IPS DF 19.7 (cell line): ENCODE measurements around the gene RBMS1.

Experiments used
- DNase-seq: peaks from one replicate; pipeline ENCODE4 v3.0.0-alpha.2; 2013; ENCODE audit warnings: low read depth, low spot score

The RBMS1 gene

DNA sequence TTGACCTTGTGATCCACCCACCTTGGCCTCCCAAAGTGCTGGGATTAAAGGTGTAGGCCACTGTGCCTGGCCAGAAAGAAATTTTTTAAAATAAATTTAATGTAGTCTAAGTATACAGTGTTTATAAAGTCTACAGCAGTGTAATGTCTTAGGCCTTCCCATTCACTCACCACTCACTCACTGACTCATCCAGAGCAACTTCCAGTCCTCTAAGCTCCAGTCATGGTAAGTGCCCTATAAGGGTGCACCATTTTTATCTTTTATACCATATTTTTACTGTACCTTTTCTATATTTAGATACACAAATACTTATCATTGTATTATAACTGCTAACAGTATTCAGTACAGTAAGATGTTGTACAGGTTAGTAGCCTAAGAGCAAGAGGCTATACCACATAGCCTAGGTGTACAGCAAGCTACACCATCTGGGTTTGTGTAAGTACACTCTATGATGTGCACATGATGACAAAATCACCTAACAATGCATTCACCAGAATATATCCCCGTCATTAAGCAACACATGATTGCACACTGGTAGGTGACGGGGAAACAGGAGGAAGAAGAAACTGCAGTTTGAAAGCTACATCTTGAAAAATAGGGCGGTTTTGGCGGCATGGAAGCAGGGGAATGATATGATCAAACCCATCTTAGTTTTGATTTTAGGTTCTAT is 188.4 kb downstream of the RBMS1 start:
- DNase-seq, result no peak

DNA sequence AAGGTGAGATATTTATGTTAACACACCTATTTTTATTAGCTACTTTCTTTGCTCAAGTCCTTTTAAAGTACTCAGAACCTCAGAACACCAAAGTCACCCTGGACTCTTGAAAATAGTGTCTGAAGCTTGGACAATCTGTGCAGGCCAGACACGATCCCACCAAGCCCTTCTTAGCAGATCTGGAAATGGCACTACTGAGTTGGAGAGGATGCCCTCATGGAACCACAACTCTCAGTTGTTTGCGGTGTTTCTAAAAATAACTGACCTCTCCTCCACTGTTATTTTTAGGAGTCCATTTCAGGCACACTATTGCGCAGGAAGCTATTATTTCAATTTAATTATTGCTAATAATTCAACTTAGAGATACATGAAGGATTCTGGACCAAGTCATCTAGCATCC is 190.1 kb downstream of the RBMS1 start:
- no peak for DNase-seq

DNA sequence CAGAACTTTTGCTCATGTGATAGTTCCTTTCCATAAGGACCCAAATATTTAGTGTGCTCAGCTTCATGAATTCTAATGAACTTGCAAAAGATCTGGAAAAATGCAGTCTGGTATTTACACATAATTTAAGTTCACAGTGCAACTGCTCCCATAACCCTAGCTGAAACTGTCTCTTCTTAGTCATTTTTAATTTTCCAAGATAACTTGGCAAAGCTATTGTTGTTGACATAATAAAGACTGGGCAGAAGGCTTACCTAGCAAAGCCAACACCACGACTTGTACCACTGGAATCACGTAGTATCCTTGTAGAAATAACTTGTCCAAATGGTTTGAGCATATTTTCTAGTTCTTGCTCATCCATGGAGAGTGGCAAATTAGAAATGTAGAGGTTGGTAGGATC is 190.5 kb downstream of the RBMS1 start:
- DNase-seq, result no peak

DNA sequence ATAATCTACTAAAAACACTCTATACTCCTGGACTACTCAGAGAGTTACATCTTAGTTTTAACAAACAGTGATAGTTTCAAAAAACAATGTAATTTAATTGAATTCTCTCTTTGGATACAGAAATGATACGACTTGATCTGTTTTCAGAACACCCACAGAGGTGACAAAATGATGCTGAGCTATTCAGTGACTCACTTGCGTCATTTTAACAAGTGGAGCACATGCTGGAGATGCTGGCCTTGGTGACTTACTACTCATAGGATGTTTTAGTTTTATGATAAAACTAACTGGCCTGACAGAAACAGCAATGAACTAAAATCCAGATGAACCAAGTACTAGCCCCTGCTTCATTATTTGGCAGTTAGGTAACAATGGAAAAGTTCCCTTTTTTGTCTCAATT is 192.2 kb downstream of the RBMS1 start:
- DNase-seq, result no peak

DNA sequence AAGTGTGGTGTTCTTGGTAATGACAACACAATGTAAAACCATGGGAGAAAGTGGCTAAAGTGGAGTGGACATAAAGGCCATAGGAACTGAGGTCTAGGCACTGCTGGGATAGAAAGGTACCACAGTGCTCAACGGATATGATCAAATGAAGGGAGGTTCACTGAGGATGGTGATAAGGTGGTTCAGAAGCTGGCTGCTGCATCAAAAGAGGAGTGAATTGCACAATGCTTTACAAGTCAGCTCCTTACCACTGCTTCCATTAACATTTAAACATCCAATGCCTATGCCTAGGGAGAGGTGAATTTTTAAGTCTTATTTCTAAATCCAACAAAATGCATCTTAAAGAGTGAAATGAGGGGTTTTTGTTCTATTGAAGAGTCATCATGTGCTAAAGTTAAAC is 193.4 kb downstream of the RBMS1 start:
- DNase-seq, result no peak

DNA sequence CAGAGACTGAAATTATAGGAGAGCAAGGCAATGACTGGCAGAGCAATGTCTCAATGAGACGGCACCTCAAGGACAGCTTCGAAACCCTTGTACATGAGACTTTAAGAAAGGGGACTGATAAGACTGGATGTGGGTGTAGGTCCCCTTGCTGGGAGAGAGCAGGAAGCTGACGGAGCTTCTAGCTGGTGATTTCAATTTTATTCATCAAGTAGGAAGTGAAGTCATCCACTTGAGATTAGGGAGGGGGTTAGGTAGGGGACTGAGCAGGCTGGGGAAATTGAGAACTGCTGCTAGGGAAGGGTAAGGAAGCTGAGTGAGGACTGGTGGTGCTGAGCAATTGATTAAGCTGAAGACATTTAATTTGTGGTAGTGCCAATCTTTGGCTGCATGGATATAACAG is 194.1 kb downstream of the RBMS1 start:
- DNase-seq, result no peak

DNA sequence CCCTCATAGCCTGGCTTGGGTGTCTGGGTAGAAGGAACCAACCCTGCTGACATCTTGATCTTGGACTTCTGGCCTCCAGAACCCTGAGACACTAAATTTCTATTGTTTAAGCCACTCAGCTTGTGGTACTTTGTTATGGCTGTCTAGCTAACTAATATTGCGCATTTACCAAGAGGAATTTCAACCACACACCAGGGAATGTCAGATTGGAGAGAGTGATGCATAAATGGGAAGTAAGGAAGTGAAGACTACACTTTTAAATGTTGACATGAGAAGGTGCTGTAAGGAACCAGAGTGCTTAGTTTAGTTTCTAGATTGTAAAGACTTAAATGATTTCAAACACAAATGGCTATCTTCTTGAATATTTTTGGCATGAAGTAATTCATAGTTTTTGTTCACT is 194.6 kb downstream of the RBMS1 start:
- DNase-seq, result no peak

DNA sequence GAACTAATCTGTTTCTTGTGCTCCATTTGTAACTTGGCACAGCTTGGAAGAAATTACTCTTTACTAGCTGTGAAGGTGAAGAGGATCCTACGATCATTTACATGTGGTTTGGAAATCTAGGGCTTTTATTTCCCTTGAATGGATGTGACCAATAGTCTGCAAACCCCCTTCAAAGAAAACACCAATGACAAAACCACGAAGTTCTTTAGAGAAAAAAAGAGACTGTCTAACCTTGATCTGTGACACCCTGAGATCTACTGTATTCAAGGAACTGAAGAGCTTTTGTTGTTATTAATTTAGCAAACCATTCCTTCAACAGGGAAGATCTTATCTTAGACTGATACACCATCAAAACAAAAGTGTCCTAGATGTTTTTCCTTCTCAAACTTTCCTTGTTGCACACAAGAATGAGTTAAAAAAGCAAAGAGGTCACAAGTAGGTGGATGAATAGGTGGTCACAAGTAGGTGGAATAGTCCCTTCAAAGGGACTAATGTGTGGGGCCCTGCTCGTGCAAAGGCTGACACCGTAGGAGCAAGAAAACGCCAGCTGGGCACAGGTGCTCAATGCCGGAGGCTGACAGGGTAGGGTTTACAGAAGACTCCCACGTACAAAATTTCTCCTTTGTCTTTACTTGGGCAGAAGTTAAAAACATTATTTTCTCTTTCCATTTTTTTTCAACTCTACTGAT is 197.9 kb downstream of the RBMS1 start:
- no peak for DNase-seq

DNA sequence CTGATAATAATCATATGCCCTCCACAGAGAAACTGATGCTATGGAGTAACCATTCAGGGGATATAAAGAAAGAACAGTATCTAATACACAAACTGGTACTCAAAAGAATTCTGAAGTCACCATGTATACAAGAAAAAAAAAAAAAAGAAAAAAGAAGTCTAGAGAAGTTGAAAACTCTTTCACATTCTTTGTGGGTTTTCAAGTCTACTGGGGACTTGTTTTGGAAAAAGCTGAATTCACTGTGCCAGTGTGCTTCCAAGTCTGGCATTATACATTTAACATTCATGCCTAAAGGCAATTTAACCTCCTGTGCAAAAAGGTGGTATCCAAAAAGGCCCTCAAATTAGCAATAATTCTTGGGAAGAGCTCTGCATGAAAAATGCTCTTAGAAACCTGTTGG is 198.7 kb downstream of the RBMS1 start:
- no peak for DNase-seq

DNA sequence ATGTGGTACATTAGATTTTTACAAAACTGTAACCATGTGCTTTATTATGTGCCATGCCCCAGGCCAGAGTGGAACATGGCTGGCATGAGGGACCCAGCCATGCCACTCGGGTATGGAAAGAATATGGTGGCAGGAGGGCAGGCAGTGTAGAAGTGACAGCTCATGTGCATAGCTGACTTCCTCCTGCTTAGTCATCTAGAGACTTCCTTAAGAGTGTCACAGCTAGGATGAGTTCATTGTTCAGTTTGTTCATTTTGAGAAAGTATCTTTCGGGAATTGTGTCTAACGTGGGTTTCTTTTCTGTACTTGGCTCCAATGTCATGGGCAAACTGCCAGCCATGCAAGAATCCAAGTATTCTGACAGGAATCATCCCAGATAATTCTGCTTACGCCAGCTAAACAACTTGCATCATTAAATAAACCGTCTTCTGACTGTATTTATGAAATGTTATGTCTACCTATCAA is 199.2 kb downstream of the RBMS1 start:
- DNase-seq, result no peak

DNA sequence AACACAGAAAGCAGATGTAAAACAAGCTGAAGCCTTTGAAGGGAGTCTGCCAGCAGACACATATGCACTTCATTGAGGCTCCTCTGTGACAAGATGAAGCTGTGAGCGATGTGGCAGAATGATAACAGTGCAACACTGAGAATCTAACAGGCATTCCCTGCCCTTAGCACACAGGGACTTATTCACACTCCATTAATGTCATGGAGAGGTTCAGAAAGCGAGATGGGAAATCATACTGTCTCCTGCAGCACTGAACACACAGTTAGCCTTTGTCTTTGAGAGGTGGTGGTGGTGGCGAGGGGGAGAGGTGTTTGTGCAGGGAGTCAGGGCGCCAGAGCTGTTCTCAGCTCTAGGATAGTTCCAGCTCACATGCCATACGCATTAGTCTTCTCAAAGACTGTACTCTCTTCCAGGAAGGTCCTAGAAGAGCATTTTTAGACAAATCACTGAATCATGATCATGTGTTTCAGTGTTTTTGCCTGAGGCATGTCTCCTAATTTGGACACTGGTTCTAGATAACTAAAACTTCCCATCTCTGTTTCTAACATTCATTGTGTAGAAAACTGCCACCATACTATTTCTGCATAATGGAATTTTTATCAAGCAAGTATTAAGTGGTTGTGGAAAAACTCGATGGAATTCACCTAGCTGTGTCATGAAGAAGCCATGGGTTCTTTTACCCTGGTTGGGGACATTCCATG is 200.1 kb downstream of the RBMS1 start:
- no peak for DNase-seq

DNA sequence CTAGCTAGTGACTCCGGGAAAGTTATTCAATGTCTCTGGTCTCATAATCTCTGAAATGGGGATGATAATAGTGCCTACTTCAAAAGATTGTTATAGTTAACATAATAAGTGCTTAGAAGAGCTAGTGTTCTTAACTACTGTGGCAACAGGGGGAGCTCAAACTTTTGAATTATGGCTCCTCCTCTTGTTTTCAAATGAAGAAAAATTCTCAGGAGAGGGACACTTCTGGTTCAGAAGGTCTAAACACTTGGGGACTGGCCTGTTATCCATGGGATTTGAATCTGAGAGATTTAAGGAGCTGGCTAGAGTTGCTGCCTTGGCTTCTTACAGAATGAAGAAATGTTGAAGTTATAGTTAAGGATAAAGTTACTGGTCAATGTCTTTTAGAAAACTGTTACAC is 201.4 kb downstream of the RBMS1 start:
- DNase-seq, result no peak

DNA sequence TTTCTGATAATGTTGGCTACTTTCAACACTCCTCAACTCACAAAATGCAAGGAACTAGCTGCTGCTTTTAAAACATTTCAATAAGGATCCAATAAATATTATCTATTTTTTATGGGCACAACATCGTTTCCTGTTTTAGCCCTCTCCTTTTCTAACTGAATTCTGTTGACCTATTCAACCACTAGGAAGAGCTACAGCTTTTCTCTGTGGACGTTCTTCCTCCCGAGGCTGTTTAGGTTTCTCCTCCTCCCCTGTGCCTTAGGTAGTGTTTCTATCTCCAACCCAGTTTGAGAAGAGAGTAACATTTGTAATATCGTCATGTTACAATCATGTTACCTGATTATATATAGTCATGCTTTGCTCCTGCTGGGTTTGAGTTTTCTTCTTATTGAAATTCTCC is 202.2 kb downstream of the RBMS1 start:
- DNase-seq, result no peak

DNA sequence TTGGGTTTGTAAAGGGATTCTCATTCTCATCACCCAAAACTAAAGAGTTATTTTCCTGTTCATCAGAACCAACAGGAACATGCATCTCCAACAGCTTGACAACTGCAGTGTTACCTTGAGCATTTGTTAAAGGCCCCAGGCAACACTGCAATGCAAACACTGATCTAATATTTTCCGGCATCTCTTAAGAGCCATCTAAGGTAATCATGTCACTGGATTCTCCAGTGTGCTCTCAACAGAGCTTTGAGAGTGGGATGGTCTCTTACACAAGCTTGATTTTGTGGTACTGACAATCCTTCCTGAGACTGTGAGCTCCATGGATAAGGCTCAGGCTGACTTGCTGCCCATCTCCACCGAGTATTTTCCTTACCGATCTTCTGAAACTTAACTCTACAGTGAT is 203.0 kb downstream of the RBMS1 start:
- DNase-seq, result no peak

DNA sequence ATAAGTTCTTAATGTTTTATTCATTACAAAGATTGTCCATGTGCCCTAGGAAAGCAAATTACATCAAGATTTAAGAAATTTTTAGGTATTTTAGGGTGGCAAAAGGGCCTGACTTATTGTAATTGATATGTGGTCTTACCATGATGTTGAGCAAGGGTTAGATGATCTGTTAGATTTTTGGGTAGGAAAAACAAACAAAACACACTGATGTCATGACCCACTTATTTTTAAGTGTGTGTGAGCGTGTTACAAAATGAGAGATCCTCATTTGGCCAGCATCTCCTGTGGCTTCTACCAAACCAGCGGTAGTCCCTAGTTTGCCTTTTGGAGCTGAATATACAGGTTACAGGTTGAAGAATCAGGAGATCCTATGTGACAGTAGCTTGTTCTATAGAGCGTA is 203.8 kb downstream of the RBMS1 start:
- no peak for DNase-seq

DNA sequence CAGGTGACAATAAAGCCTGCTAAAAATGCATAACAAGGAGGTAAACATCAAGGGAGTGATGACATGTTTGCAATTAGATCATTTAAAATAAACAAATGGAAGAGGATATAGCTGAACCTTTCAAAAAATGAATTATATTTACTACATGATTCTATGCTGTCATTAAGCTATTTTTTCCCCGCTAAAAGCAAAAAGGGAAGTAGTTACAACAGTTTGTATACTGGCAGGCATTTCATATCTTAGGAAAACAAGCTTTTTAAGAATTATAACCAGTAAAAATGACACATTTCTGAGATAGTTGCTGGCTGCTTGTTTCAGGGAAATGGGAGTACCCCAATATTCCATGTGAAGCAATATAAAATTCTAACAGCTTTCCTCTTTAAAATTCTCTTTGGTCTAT is 204.5 kb downstream of the RBMS1 start:
- DNase-seq, result no peak

DNA sequence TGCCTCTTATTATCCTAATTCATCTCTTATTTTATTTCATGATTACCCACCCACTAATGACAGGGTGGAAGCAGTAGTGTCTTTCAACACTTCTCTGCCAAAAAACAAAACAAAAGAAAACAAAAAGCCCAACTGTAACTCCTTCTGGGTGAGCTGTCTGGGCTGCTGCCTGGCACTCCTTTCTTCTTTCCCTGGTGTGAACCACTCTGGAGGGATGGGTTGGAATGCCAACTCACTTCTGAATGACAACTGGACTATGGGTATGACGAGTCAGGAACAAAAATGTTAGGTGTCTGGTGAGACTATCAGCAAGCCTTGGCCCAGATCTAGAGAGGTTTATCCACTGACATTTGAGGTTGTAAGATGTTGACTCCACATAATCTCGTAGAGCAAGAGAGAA is 205.3 kb downstream of the RBMS1 start:
- no peak for DNase-seq

DNA sequence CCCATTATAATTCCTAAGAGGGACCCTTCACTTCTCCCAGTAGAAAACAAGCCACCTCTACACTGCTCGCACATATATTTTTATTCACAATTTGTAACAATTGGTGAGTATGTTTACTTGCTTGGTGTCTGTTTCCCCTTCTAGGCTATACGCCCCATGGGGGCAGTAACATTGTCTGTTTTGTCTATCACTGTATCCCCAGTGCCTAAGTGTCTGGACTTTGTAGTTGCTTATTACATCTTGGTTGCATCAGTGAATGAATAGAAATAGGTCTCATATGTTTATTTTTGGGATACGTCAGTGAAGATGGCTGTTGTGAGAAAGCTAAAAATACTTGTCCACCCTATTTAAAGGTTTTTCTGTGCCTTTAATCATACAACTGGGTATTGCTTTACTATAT is 206.1 kb downstream of the RBMS1 start:
- DNase-seq, result no peak

DNA sequence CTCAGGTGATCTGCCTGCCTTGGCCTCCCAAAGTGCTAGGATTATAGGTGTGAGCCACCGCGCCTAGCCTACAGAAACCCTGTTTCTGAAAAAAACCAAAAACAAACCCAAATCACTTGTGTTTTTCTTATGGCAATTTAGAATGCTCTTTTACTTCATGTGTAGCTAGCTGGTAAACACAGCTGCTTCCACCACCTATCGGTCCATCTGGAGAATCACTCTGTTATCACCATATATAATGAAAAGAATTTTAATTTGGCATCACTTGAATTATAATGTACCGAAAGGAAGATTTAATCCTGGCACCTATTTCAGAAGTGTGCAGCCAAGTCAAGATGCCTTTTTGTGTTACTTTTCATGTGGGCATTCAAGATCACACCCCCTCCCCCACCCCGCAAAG is 207.1 kb downstream of the RBMS1 start:
- DNase-seq, result no peak

DNA sequence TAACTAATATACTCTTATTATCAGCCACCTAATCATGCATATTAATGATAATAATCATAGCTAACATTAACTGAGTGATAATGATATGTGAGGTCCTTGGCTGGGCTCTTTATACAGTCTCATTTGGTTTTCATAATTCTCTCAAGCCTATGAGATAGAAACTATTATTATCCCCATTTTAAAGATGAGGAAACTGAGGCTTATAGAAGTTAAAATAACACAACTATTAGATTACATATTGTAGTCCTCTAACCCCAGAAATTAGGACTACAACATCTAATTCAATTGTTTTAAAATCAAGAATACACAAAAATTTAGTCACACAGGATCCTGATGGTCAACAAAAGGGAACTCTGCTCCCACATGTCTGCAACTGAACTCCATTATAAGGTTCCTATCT is 209.9 kb downstream of the RBMS1 start:
- DNase-seq, result no peak

DNA sequence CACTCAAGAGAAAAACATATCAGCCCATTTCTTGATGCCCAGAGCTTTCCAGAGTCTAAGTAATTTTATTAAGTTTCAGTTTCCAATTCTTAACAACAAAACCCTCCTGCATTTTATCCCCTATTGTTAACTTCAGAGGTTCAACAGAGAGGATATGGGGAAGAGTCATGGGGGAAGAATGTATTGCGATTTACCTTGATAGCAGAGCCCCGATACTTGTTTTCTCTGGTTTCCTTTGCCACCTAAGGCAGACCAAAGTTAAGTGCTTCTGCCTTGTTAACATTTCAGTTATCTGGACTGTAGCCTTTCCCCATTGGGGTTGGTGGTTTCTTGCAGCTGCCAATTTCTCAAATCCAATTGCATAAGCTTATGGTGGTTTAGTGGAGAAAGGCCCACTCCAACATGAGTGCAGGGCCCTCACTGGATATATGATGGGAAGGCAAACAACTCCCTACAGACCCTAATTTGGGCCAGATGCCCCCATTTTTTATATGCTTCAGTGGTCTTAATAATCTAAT is 211.5 kb downstream of the RBMS1 start:
- DNase-seq, result no peak

DNA sequence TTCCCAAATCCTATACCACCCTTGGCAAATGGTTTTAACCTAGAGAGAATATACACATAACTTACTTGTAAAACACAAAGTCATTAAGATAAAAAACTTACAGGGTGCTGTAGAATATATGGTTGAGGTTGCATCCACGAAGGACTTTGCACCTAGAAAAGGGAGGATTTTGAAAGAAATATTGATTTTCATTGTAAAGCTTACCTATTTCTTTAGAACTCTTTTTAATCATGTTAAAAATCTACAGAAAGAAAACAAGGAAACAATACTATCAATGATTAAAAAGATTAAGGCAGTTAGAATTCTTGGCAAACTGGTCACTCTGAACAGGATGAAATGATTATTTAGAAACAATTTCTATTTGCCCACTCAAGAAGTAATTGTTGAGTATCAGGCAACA is 212.4 kb downstream of the RBMS1 start:
- DNase-seq, result no peak
